PC-3 (cell line): ENCODE data around the gene NIPAL4. TPM values are rescaled to one million over a fixed set of nuclear protein-coding genes. Genes with fewer than 3 reads are reported as not detected.

Experiments used
- ATAC-seq: fragments of 200-7000 bp; cut with Tn5 transposase; 2 replicates; pipeline ENCODE4 v1.9.1; 2020; ENCODE audit warnings: mild to moderate bottlenecking, moderate library complexity
- BruUV-seq: library from RNA; stranded (reverse); fragments of 400-500 nt; replicated peaks from 2 replicates; lab custom pipeline; 2021; lab: Mats Ljungman, UMichigan
- CTCF ChIA-PET: fragments of 300-600 bp; sonication (Branson Sonifier 250); formaldehyde crosslinking; loops from one replicate; lab custom pipeline; 2022; ENCODE audit warnings: antibody characterized with exemption; lab: Charles Lee
- POLR2A ChIA-PET: fragments of 300-600 bp; sonication (Branson Sonifier 250); formaldehyde crosslinking; loops from one replicate; lab custom pipeline; 2022; ENCODE audit warnings: antibody characterized with exemption; ENCODE audit not compliant: unreplicated experiment; lab: Charles Lee
- DNase-seq: peaks from one replicate; pipeline ENCODE4 v3.0.0-alpha.2; 2015
- H2AFZ ChIP-seq: fragments of 300-600 bp; sonication (generic); 2 replicates; pipeline ENCODE4 v1.6.0; 2016; ENCODE audit warnings: antibody characterized with exemption, low read length
- H3F3A ChIP-seq: fragments of 300-600 bp; sonication (generic); one replicate; pipeline ENCODE4 v1.6.0; 2017; ENCODE audit warnings: antibody characterized with exemption, low read length, control low read depth, mild to moderate bottlenecking; ENCODE audit not compliant: unreplicated experiment
- H3K27ac ChIP-seq: fragments of 300-600 bp; sonication (generic); 2 replicates; pipeline ENCODE4 v1.5.1; 2016; ENCODE audit warnings: mild to moderate bottlenecking, low read length
- H3K27me3 ChIP-seq: fragments of 300-600 bp; sonication (generic); 2 replicates; pipeline ENCODE4 v1.6.1; 2016; ENCODE audit warnings: low read length, mixed read lengths
- H3K36me3 ChIP-seq: fragments of 300-600 bp; sonication (generic); 2 replicates; pipeline ENCODE4 v1.6.1; 2016; ENCODE audit warnings: low read depth, mixed run types, low read length, mixed read lengths
- H3K4me1 ChIP-seq: fragments of 300-600 bp; sonication (generic); 2 replicates; pipeline ENCODE4 v1.5.1; 2016; ENCODE audit warnings: low read length; ENCODE audit not compliant: insufficient read depth
- H3K4me2 ChIP-seq: fragments of 300-600 bp; sonication (generic); 2 replicates; pipeline ENCODE4 v1.6.0; 2016; ENCODE audit warnings: low read length
- H3K4me3 ChIP-seq: fragments of 300-600 bp; sonication (generic); 2 replicates; pipeline ENCODE4 v1.5.1; 2016; ENCODE audit warnings: mild to moderate bottlenecking, low read length, mixed read lengths
- H3K79me2 ChIP-seq: fragments of 300-600 bp; sonication (generic); 2 replicates; pipeline ENCODE4 v1.6.1; 2017; ENCODE audit warnings: low read length, mixed read lengths
- H3K9ac ChIP-seq: fragments of 300-600 bp; sonication (generic); 2 replicates; pipeline ENCODE4 v1.6.0; 2016; ENCODE audit warnings: mild to moderate bottlenecking, low read length
- H3K9me2 ChIP-seq: fragments of 300-600 bp; sonication (generic); replicated peaks from 2 replicates; pipeline ENCODE4 v1.6.1; 2016; ENCODE audit warnings: mixed run types, low read length, mixed read lengths
- H3K9me3 ChIP-seq: fragments of 300-600 bp; sonication (generic); 2 replicates; pipeline ENCODE4 v1.6.1; 2016; ENCODE audit warnings: low read length, mixed read lengths
- H4K20me1 ChIP-seq: fragments of 300-600 bp; sonication (generic); 2 replicates; pipeline ENCODE4 v1.6.1; 2016; ENCODE audit warnings: low read length, mixed read lengths
- CTCF ChIP-seq: fragments of 300-600 bp; sonication (generic); conservative IDR thresholded peaks from 2 replicates; pipeline ENCODE4 v1.5.1; 2017; ENCODE audit warnings: antibody characterized with exemption, low read depth, mild to moderate bottlenecking, low read length
- EZH2 ChIP-seq: fragments of 300-600 bp; sonication (generic); IDR thresholded peaks from one replicate; pipeline ENCODE4 v1.6.1; 2017; ENCODE audit warnings: antibody characterized with exemption, mild to moderate bottlenecking, low read length; ENCODE audit not compliant: unreplicated experiment
- EZH2phosphoT487 ChIP-seq: fragments of 300-600 bp; sonication (generic); IDR thresholded peaks from 2 replicates; pipeline ENCODE4 v1.6.1; 2018; ENCODE audit warnings: mild to moderate bottlenecking, antibody characterized with exemption, low read length, borderline replicate concordance
- intact Hi-C: fragments of 100-400 bp; cut with micrococcal nuclease; formaldehyde crosslinking; loops from 2 replicates; pipeline ENCODE4 v1.9.0; 2023
- total RNA-seq: library from RNA; depleted of rRNA; stranded (reverse); fragments of >200 nt; gene quantifications from 2 replicates; pipeline ENCODE4 v1.2.3, GENCODE V29; 2014

The NIPAL4 gene
- total RNA-seq, 1 experiment from 2014 or later: 1.8 TPM

GRCh38 chr5:157519579-157520253, 59.7 kb downstream of the NIPAL4 start:
- H3K4me1 ChIP-seq: peaks cover 24% of the 10 kb centered on the region
- no peak overlapping the region for H3K27ac ChIP-seq
- no peaks in the 10 kb centered on the region for H3F3A ChIP-seq
- H2AFZ ChIP-seq: no peak overlapping the region
- H3K4me3 ChIP-seq: no peak overlapping the region
- peaks cover 74% of the 10 kb centered on the region for H3K36me3 ChIP-seq
- ATAC-seq (no peak), DNase-seq (no peak)
- no peak overlapping the region for H3K4me2 ChIP-seq
- H4K20me1 ChIP-seq: no peaks in the 10 kb centered on the region
- no peak overlapping the region for H3K9ac ChIP-seq
- intact Hi-C loops: no loop called here
- peaks cover 26% of the 10 kb centered on the region; the same call in 1 of the 2 replicates for H3K79me2 ChIP-seq
- no peak for TF ChIP-seq EZH2phosphoT487
- TF ChIP-seq EZH2: no peak
- TF ChIP-seq CTCF: no peak
- POLR2A ChIA-PET: interaction anchor here (0.5 kb wide), 1 partner anchor 135 kb away, joined by 4 read pairs; no protein-coding TSS in a partner anchor
- no peaks in the 10 kb centered on the region for H3K9me2 ChIP-seq
- H3K9me3 ChIP-seq: no peaks in the 10 kb centered on the region
- no peaks in the 10 kb centered on the region for H3K27me3 ChIP-seq
- no TSS peak for BruUV-seq
- CTCF ChIA-PET: no interaction called here

- no peaks in the 10 kb centered on the region for H3K27me3 ChIP-seq
- no peaks in the 10 kb centered on the region for H3F3A ChIP-seq
- CTCF ChIA-PET: no interaction called here
- ATAC-seq: no peak
- H3K9ac ChIP-seq: no peak overlapping the region
- peaks cover 68% of the 10 kb centered on the region for H3K36me3 ChIP-seq
- no peaks in the 10 kb centered on the region for H3K9me3 ChIP-seq
- no TSS peak for BruUV-seq
- DNase-seq: no peak
- peaks cover 24% of the 10 kb centered on the region; the same call in 1 of the 2 replicates for H3K79me2 ChIP-seq
- TF ChIP-seq EZH2phosphoT487 (no peak), CTCF (no peak), EZH2 (no peak)
- no peaks in the 10 kb centered on the region for H4K20me1 ChIP-seq
- no peak overlapping the region for H3K4me2 ChIP-seq
- no peak overlapping the region for H3K4me3 ChIP-seq
- H2AFZ ChIP-seq: no peak overlapping the region
- POLR2A ChIA-PET: no interaction called here
- no peak overlapping the region for H3K27ac ChIP-seq
- H3K9me2 ChIP-seq: no peaks in the 10 kb centered on the region
- H3K4me1 ChIP-seq: peaks cover 18% of the 10 kb centered on the region
- intact Hi-C loops: no loop called here
Observed at GRCh38 chr5:157520911-157521703, 61.1 kb downstream of the NIPAL4 start.

GRCh38 chr5:157521704-157522029, 61.7 kb downstream of the NIPAL4 start:
- no TSS peak for BruUV-seq
- TF ChIP-seq CTCF (no peak), EZH2phosphoT487 (no peak), EZH2 (no peak)
- H3K27ac ChIP-seq: no peak overlapping the region
- H3K79me2 ChIP-seq: peaks cover 24% of the 10 kb centered on the region; the same call in 1 of the 2 replicates
- H3K27me3 ChIP-seq: no peaks in the 10 kb centered on the region
- ATAC-seq (no peak), DNase-seq (no peak)
- no peaks in the 10 kb centered on the region for H4K20me1 ChIP-seq
- H3K9me2 ChIP-seq: no peaks in the 10 kb centered on the region
- no peak overlapping the region for H3K4me2 ChIP-seq
- no peak overlapping the region for H2AFZ ChIP-seq
- intact Hi-C loops: no loop called here
- no peaks in the 10 kb centered on the region for H3K9me3 ChIP-seq
- ChIA-PET CTCF (no interaction called here), POLR2A (no interaction called here)
- no peaks in the 10 kb centered on the region for H3F3A ChIP-seq
- H3K36me3 ChIP-seq: peaks cover 65% of the 10 kb centered on the region
- H3K4me1 ChIP-seq: peaks cover 12% of the 10 kb centered on the region
- H3K4me3 ChIP-seq: no peak overlapping the region
- H3K9ac ChIP-seq: no peak overlapping the region
